Measurements from ENCODE around the gene C5orf46. TPM values are rescaled to one million over a fixed set of nuclear protein-coding genes. Genes with fewer than 3 reads are reported as not detected.

C5orf46 gene
- total RNA-seq, 1 experiment from 2014 or later = not detected

GRCh38 chr5:147913786-147914185, 7.4 kb upstream of the C5orf46 start:
- Histone ChIP-seq H3K27me3 (replicated peaks; ENCODE audit: insufficient read depth, low read depth, low read length, poor library complexity) (no peaks in the 10 kb centered on the region), H3K27ac (ENCODE audit: low read depth, low read length, poor library complexity, severe bottlenecking) (no peak overlapping the region), H3K4me3 (ENCODE audit: low read depth, low read length, poor library complexity, severe bottlenecking) (no peak overlapping the region), H3K36me3 (ENCODE audit: insufficient read depth, low read length, poor library complexity, severe bottlenecking) (no peaks in the 10 kb centered on the region), H3K9me3 (ENCODE audit: low read depth, low read length, poor library complexity, severe bottlenecking) (no peaks in the 10 kb centered on the region), H3K4me1 (ENCODE audit: insufficient read depth, low read length, poor library complexity, severe bottlenecking) (no peaks in the 10 kb centered on the region)
- intact Hi-C loops (cut with micrococcal nuclease; ENCODE audit: unreplicated experiment) = no loop called here
- ChIA-PET CTCF (no interaction called here), POLR2A (ENCODE audit: low non-redundant PET) (no interaction called here)
- TF ChIP-seq, protein P1, sequence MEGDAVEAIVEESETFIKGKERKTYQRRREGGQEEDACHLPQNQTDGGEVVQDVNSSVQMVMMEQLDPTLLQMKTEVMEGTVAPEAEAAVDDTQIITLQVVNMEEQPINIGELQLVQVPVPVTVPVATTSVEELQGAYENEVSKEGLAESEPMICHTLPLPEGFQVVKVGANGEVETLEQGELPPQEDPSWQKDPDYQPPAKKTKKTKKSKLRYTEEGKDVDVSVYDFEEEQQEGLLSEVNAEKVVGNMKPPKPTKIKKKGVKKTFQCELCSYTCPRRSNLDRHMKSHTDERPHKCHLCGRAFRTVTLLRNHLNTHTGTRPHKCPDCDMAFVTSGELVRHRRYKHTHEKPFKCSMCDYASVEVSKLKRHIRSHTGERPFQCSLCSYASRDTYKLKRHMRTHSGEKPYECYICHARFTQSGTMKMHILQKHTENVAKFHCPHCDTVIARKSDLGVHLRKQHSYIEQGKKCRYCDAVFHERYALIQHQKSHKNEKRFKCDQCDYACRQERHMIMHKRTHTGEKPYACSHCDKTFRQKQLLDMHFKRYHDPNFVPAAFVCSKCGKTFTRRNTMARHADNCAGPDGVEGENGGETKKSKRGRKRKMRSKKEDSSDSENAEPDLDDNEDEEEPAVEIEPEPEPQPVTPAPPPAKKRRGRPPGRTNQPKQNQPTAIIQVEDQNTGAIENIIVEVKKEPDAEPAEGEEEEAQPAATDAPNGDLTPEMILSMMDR (conservative IDR thresholded peaks at IDR 0.05; ENCODE audit: low read depth, low read length) = no peak
- TF ChIP-seq EZH2 (IDR thresholded peaks at IDR 0.05; ENCODE audit: borderline replicate concordance, low read depth, low read length, poor library complexity, severe bottlenecking) = no peak
- no TSS peak for BruUV-seq (replicated peaks)
- DNase-seq (ENCODE audit: low spot score) = no peak

- ChIA-PET POLR2A (ENCODE audit: low non-redundant PET) (no interaction called here), CTCF (no interaction called here)
- no peak overlapping the region for H3K4me3 ChIP-seq (ENCODE audit: low read depth, low read length, poor library complexity, severe bottlenecking)
- intact Hi-C loops (cut with micrococcal nuclease; ENCODE audit: unreplicated experiment) = no loop called here
- H3K27me3 ChIP-seq (replicated peaks; ENCODE audit: insufficient read depth, low read depth, low read length, poor library complexity) = no peaks in the 10 kb centered on the region
- H3K36me3 ChIP-seq (ENCODE audit: insufficient read depth, low read length, poor library complexity, severe bottlenecking) = no peaks in the 10 kb centered on the region
- TF ChIP-seq EZH2 (IDR thresholded peaks at IDR 0.05; ENCODE audit: borderline replicate concordance, low read depth, low read length, poor library complexity, severe bottlenecking) = no peak
- TF ChIP-seq, protein P1 (conservative IDR thresholded peaks at IDR 0.05; ENCODE audit: low read depth, low read length) = no peak
- BruUV-seq (replicated peaks) = no TSS peak
- no peak overlapping the region for H3K27ac ChIP-seq (ENCODE audit: low read depth, low read length, poor library complexity, severe bottlenecking)
- H3K4me1 ChIP-seq (ENCODE audit: insufficient read depth, low read length, poor library complexity, severe bottlenecking) = no peaks in the 10 kb centered on the region
- no peaks in the 10 kb centered on the region for H3K9me3 ChIP-seq (ENCODE audit: low read depth, low read length, poor library complexity, severe bottlenecking)
- DNase-seq (ENCODE audit: low spot score) = peak; percentile 23
Observed at GRCh38 chr5:147912011-147912410, 5.7 kb upstream of the C5orf46 start.

- Histone ChIP-seq H3K4me1 (ENCODE audit: insufficient read depth, low read length, poor library complexity, severe bottlenecking) (no peaks in the 10 kb centered on the region), H3K9me3 (ENCODE audit: low read depth, low read length, poor library complexity, severe bottlenecking) (no peaks in the 10 kb centered on the region), H3K27me3 (replicated peaks; ENCODE audit: insufficient read depth, low read depth, low read length, poor library complexity) (no peaks in the 10 kb centered on the region), H3K36me3 (ENCODE audit: insufficient read depth, low read length, poor library complexity, severe bottlenecking) (no peaks in the 10 kb centered on the region), H3K4me3 (ENCODE audit: low read depth, low read length, poor library complexity, severe bottlenecking) (no peak overlapping the region), H3K27ac (ENCODE audit: low read depth, low read length, poor library complexity, severe bottlenecking) (no peak overlapping the region)
- no TSS peak for BruUV-seq (replicated peaks)
- ChIA-PET CTCF (no interaction called here), POLR2A (ENCODE audit: low non-redundant PET) (interaction anchor here (0.7 kb wide), 1 partner anchor 1258 kb away, joined by 8 read pairs; no protein-coding TSS in a partner anchor)
- TF ChIP-seq, protein P1 (conservative IDR thresholded peaks at IDR 0.05; ENCODE audit: low read depth, low read length) = no peak
- no peak for DNase-seq (ENCODE audit: low spot score)
- intact Hi-C loops (cut with micrococcal nuclease; ENCODE audit: unreplicated experiment) = no loop called here
Observed at GRCh38 chr5:147911427-147911826, 5.1 kb upstream of the C5orf46 start.
